H9 (cell line): ENCODE data around the gene SSBP2. TPM values are rescaled to one million over a fixed set of nuclear protein-coding genes. Genes with fewer than 3 reads are reported as not detected.

Experiments
- DNase-seq: peaks from one replicate; pipeline ENCODE4 v3.0.0-alpha.2; 2017
- H2AFZ ChIP-seq: one replicate; pipeline ENCODE4 v1.6.1; 2013; ENCODE audit warnings: mild to moderate bottlenecking, low read length, control low read depth, moderate library complexity
- H2AK5ac ChIP-seq: 2 replicates; pipeline ENCODE4 v1.6.1; 2013; ENCODE audit warnings: low read length, control low read depth, mixed read lengths; ENCODE audit not compliant: insufficient read length
- H2BK120ac ChIP-seq: one replicate; pipeline ENCODE4 v1.6.1; 2013; ENCODE audit warnings: low read depth, mild to moderate bottlenecking, low read length, control low read depth, inconsistent platforms; ENCODE audit not compliant: poor library complexity, severe bottlenecking
- H2BK12ac ChIP-seq: 2 replicates; pipeline ENCODE4 v1.6.1; 2013; ENCODE audit warnings: low read length, control low read depth, mixed read lengths, low read depth; ENCODE audit not compliant: insufficient read length
- H2BK15ac ChIP-seq: 2 replicates; pipeline ENCODE4 v1.6.1; 2013; ENCODE audit warnings: low read depth, low read length, control low read depth
- H2BK20ac ChIP-seq: one replicate; pipeline ENCODE4 v1.6.1; 2013; ENCODE audit warnings: low read depth, mild to moderate bottlenecking, low read length, control low read depth, inconsistent platforms; ENCODE audit not compliant: poor library complexity, severe bottlenecking
- H2BK5ac ChIP-seq: 2 replicates; pipeline ENCODE4 v1.6.1; 2013; ENCODE audit warnings: low read length, control low read depth, mixed read lengths; ENCODE audit not compliant: insufficient read length
- H3K14ac ChIP-seq: 2 replicates; pipeline ENCODE4 v1.6.1; 2013; ENCODE audit warnings: low read length, control low read depth; ENCODE audit not compliant: insufficient read depth
- H3K18ac ChIP-seq: 2 replicates; pipeline ENCODE4 v1.6.1; 2013; ENCODE audit warnings: low read depth, mild to moderate bottlenecking, mixed read lengths, low read length, control low read depth; ENCODE audit not compliant: insufficient read length
- H3K23ac ChIP-seq: 2 replicates; pipeline ENCODE4 v1.6.1; 2013; ENCODE audit warnings: low read length, control low read depth, mixed read lengths, low read depth; ENCODE audit not compliant: insufficient read length
- H3K23me2 ChIP-seq: 2 replicates; pipeline ENCODE4 v1.6.1; 2013; ENCODE audit warnings: low read depth, mild to moderate bottlenecking, mixed read lengths, low read length, control low read depth; ENCODE audit not compliant: insufficient read length, poor library complexity, severe bottlenecking
- H3K27ac ChIP-seq: 2 replicates; pipeline ENCODE4 v1.5.1; 2013; ENCODE audit warnings: low read length, control low read depth, mixed read lengths, low read depth; ENCODE audit not compliant: insufficient read length
- H3K27me3 ChIP-seq: 2 replicates; pipeline ENCODE4 v1.6.1; 2013; ENCODE audit warnings: low read length, control low read depth, inconsistent platforms; ENCODE audit not compliant: insufficient read depth
- H3K4ac ChIP-seq: 2 replicates; pipeline ENCODE4 v1.6.1; 2013; ENCODE audit warnings: low read depth, mild to moderate bottlenecking, control low read depth, inconsistent platforms, low read length, moderate library complexity
- H3K4me1 ChIP-seq: 2 replicates; pipeline ENCODE4 v1.6.1; 2013; ENCODE audit warnings: low read length, control low read depth, inconsistent platforms; ENCODE audit not compliant: insufficient read depth
- H3K4me2 ChIP-seq: 2 replicates; pipeline ENCODE4 v1.6.1; 2013; ENCODE audit warnings: low read length, control low read depth, mixed read lengths; ENCODE audit not compliant: insufficient read length, insufficient read depth
- H3K56ac ChIP-seq: 2 replicates; pipeline ENCODE4 v1.6.1; 2013; ENCODE audit warnings: low read depth, mild to moderate bottlenecking, mixed read lengths, low read length, control low read depth; ENCODE audit not compliant: insufficient read length
- H3K79me1 ChIP-seq: 2 replicates; pipeline ENCODE4 v1.6.1; 2013; ENCODE audit warnings: low read depth, mild to moderate bottlenecking, moderate library complexity, low read length, control low read depth, inconsistent platforms; ENCODE audit not compliant: insufficient read depth, poor library complexity, severe bottlenecking
- H3K79me2 ChIP-seq: 2 replicates; pipeline ENCODE4 v1.6.1; 2013; ENCODE audit warnings: low read length, control low read depth, inconsistent platforms; ENCODE audit not compliant: insufficient read depth
- H3K9ac ChIP-seq: 2 replicates; pipeline ENCODE4 v1.6.1; 2013; ENCODE audit warnings: low read length, control low read depth, mixed read lengths; ENCODE audit not compliant: insufficient read length; ENCODE audit errors: extremely low read depth
- H3K9me3 ChIP-seq: one replicate; pipeline ENCODE4 v1.6.1; 2013; ENCODE audit warnings: low read depth, low read length, inconsistent platforms; ENCODE audit not compliant: control insufficient read depth
- H3T11ph ChIP-seq: one replicate; pipeline ENCODE4 v1.6.1; 2013; ENCODE audit warnings: mild to moderate bottlenecking, low read length, control low read depth, inconsistent platforms
- H4K20me1 ChIP-seq: one replicate; pipeline ENCODE4 v1.6.1; 2013; ENCODE audit not compliant: control insufficient read depth, insufficient read length, insufficient read depth
- H4K5ac ChIP-seq: 2 replicates; pipeline ENCODE4 v1.6.1; 2013; ENCODE audit warnings: low read depth, mild to moderate bottlenecking, mixed read lengths, low read length, control low read depth; ENCODE audit not compliant: insufficient read length
- H4K8ac ChIP-seq: replicated peaks from 2 replicates; pipeline ENCODE4 v1.6.1; 2013; ENCODE audit warnings: low read length, control low read depth, mixed read lengths, low read depth; ENCODE audit not compliant: insufficient read length
- H4K91ac ChIP-seq: 2 replicates; pipeline ENCODE4 v1.6.1; 2013; ENCODE audit warnings: low read depth, mild to moderate bottlenecking, moderate library complexity, mixed read lengths, low read length, control low read depth; ENCODE audit not compliant: insufficient read length
- H3K27ac Mint-ChIP-seq, 3 experiments: 2 replicates in 2 of 3; 3 replicates in 1 of 3; pipeline ENCODE4 v1.8.0; 2020 to 2021; ENCODE audit warnings: mixed read lengths in 3 of 3, mild to moderate bottlenecking in 1 of 3, moderate library complexity in 1 of 3
- H3K27me3 Mint-ChIP-seq: 2 replicates; pipeline ENCODE4 v1.8.0; 2021; ENCODE audit warnings: low read depth, mild to moderate bottlenecking, moderate library complexity, mixed read lengths
- H3K36me3 Mint-ChIP-seq, 3 experiments: 2 replicates in 2 of 3; 3 replicates in 1 of 3; pipeline ENCODE4 v1.8.0; 2020 to 2021; ENCODE audit warnings: low read depth in 3 of 3, mixed read lengths in 3 of 3; ENCODE audit not compliant: insufficient read depth in 1 of 3
- H3K4me1 Mint-ChIP-seq, 2 experiments: 2 replicates each; pipeline ENCODE4 v1.8.0; 2020; ENCODE audit warnings: mixed read lengths in 2 of 2
- H3K4me3 Mint-ChIP-seq, 2 experiments: 2 replicates in 1 of 2; 3 replicates in 1 of 2; pipeline ENCODE4 v1.8.0; 2020 to 2021; ENCODE audit warnings: mild to moderate bottlenecking in 2 of 2, mixed read lengths in 2 of 2, moderate library complexity in 1 of 2
- H3K9me3 Mint-ChIP-seq, 2 experiments: 2 replicates in 1 of 2; 3 replicates in 1 of 2; pipeline ENCODE4 v1.8.0; 2020; ENCODE audit warnings: mild to moderate bottlenecking in 2 of 2, mixed read lengths in 2 of 2, moderate library complexity in 1 of 2
- CTCF ChIP-seq: fragments of 200-600 bp; sonication (generic); conservative IDR thresholded peaks from 3 replicates; pipeline ENCODE4 v1.8.0; 2021; ENCODE audit warnings: antibody characterized with exemption, mild to moderate bottlenecking
- WGBS: extraction: QIAGEN DNeasy Blood & Tissue Kit; methylation state at CpG from one replicate; pipeline ENCODE4 v1.1.7; 2013; ENCODE audit warnings: missing lambda C conversion rate, low lambda C conversion rate, mixed read lengths; ENCODE audit not compliant: insufficient read length; ENCODE audit errors: extremely low coverage; 5-methylcytosine and 5-hydroxymethylcytosine counted together
- total RNA-seq: library from RNA; stranded (reverse); gene quantifications from 2 replicates; pipeline ENCODE4 v1.2.1, GENCODE V29; 2021

Gene SSBP2
- total RNA-seq, 1 experiment from 2014 or later = 35.6 TPM

- TF ChIP-seq CTCF = no peak
- H3K4ac ChIP-seq = no peak overlapping the region
- no peak overlapping the region for H3K18ac ChIP-seq
- Mint-ChIP-seq H3K27ac (no peak overlapping the region), H3K9me3 (no peaks in the 10 kb centered on the region), H3K27me3 (no peaks in the 10 kb centered on the region), H3K4me1 (peaks cover 26% of the 10 kb centered on the region in 2 experiments), H3K36me3 (no peaks in the 10 kb centered on the region), H3K4me3 (no peak overlapping the region)
- H4K8ac ChIP-seq = no peak overlapping the region
- no peaks in the 10 kb centered on the region for H4K20me1 ChIP-seq
- H2BK12ac ChIP-seq = no peak overlapping the region
- no peak overlapping the region for H3K9ac ChIP-seq
- H3K9me3 ChIP-seq = no peaks in the 10 kb centered on the region
- H2AK5ac ChIP-seq = no peak overlapping the region
- H3K4me1 ChIP-seq = peaks cover 5% of the 10 kb centered on the region; the same call in 1 of the 2 replicates
- H4K5ac ChIP-seq = no peak overlapping the region
- no peak overlapping the region for H2BK20ac ChIP-seq
- H3K4me2 ChIP-seq = no peak overlapping the region
- no peaks in the 10 kb centered on the region for H3K23me2 ChIP-seq
- no peak overlapping the region for H3K23ac ChIP-seq
- no peaks in the 10 kb centered on the region for H3K79me1 ChIP-seq
- no peaks in the 10 kb centered on the region for H3K27me3 ChIP-seq
- H3K27ac ChIP-seq = no peak overlapping the region
- H2AFZ ChIP-seq = no peak overlapping the region
- H3T11ph ChIP-seq = no peak overlapping the region
- WGBS = no CpG with 5 or more reads among the region's 1 CpG
- no peak overlapping the region for H2BK120ac ChIP-seq
- no peak overlapping the region for H2BK5ac ChIP-seq
- H4K91ac ChIP-seq = no peak overlapping the region
- H3K56ac ChIP-seq = no peak overlapping the region
- no peak overlapping the region for H3K14ac ChIP-seq
- H3K79me2 ChIP-seq = no peaks in the 10 kb centered on the region
- H2BK15ac ChIP-seq = no peak overlapping the region
- DNase-seq = no peak
Measured at GRCh38 chr5:81761970-81762369, 11.1 kb upstream of the SSBP2 start.
